ENCODE measurements around the gene CCHCR1.

GRCh38 chr6:31204751-31205145, 47.1 kb upstream of the CCHCR1 start:
- TF ChIP-seq ZNF318 (CRISPR knock-in tag; IDR thresholded peaks at IDR 0.05) (no peak), ZNF335 (CRISPR knock-in tag; IDR thresholded peaks at IDR 0.05) (no peak)

Measured in HepG2 (cell line).